ENCODE results near the gene RBM4B. TPM values are rescaled to one million over a fixed set of nuclear protein-coding genes. Genes with fewer than 3 reads are reported as not detected.

The RBM4B gene
- total and polyA plus RNA-seq, 8 donors = 11.3 to 61.4 (median 16.1) TPM; not detected in 1

- H3K27me3 ChIP-seq = peaks cover 0 to 17% (median 0%) of the 10 kb centered on the region in 3 donors
- no peaks in the 10 kb centered on the region for H3K9me3 ChIP-seq
- 66 to 76% (median 69%) methylated on average over 8 of the region's 8 CpGs for WGBS, 5 donors
- intact Hi-C loops (cut with DNase I; ENCODE audit: low total_unique reads) = no loop called here
- TF ChIP-seq POLR2AphosphoS5 (IDR thresholded peaks at IDR 0.05) (no peak), CTCF (IDR thresholded peaks at IDR 0.05) (no peak), EP300 (IDR thresholded peaks at IDR 0.05) (no peak), POLR2A (IDR thresholded peaks at IDR 0.05) (no peak)
- peak overlapping the region in 2 of 4 donors; percentile 30 to 41 for H3K4me3 ChIP-seq
- H3K4me1 ChIP-seq = peaks cover 5 to 32% (median 12%) of the 10 kb centered on the region in 4 donors
- peaks cover 0 to 9% (median 0%) of the 10 kb centered on the region in 4 donors for H3K36me3 ChIP-seq
- peak overlapping the region in 3 of 5 donors; percentile 2 to 56 (median 41) for H3K27ac ChIP-seq
- DNase-seq = no peak
These were observed 41.6 kb upstream of the RBM4B start for GRCh38 chr11:66719111-66719872.

- DNase-seq = peak; percentile 60 to 86
- peak overlapping the region; percentile 16 to 41 (median 29) for H3K4me3 ChIP-seq
- peak overlapping the region in 3 of 5 donors; percentile 2 to 56 (median 41) for H3K27ac ChIP-seq
- no peak for TF ChIP-seq POLR2AphosphoS5 (IDR thresholded peaks at IDR 0.05)
- TF ChIP-seq POLR2A (IDR thresholded peaks at IDR 0.05) = no peak
- TF ChIP-seq CTCF (IDR thresholded peaks at IDR 0.05) = peak in 4 of 7 experiments; percentile 14 to 54 (median 36)
- TF ChIP-seq EP300 (IDR thresholded peaks at IDR 0.05) = no peak
- intact Hi-C loops (cut with DNase I; ENCODE audit: low total_unique reads) = no loop called here
- WGBS, 5 donors = 28 to 57% (median 42%) methylated on average over 22 to 26 of the region's 26 CpGs
- peaks cover 0 to 15% (median 0%) of the 10 kb centered on the region in 4 donors for H3K36me3 ChIP-seq
- no peaks in the 10 kb centered on the region for H3K9me3 ChIP-seq
- peaks cover 0 to 13% (median 0%) of the 10 kb centered on the region in 3 donors for H3K27me3 ChIP-seq
- H3K4me1 ChIP-seq = peaks cover 5 to 27% (median 10%) of the 10 kb centered on the region in 4 donors
These were observed 40.8 kb upstream of the RBM4B start for GRCh38 chr11:66718320-66718971.

GRCh38 chr11:66717925-66718319 is 40.2 kb upstream of the RBM4B start:
- Histone ChIP-seq H3K27me3 (peaks cover 0 to 13% (median 0%) of the 10 kb centered on the region in 3 donors), H3K4me3 (peak overlapping the region; percentile 16 to 41 (median 29)), H3K4me1 (peaks cover 4 to 27% (median 10%) of the 10 kb centered on the region in 4 donors), H3K9me3 (no peaks in the 10 kb centered on the region), H3K36me3 (peaks cover 0 to 15% (median 0%) of the 10 kb centered on the region in 4 donors), H3K27ac (peak overlapping the region in 1 of 5 donors; percentile 56)
- 56 to 71% (median 61%) methylated on average over 12 to 14 of the region's 14 CpGs for WGBS, 5 donors
- intact Hi-C loops (cut with DNase I; ENCODE audit: low total_unique reads) = no loop called here
- no peak for TF ChIP-seq EP300 (IDR thresholded peaks at IDR 0.05)
- TF ChIP-seq CTCF (IDR thresholded peaks at IDR 0.05) = no peak
- TF ChIP-seq POLR2AphosphoS5 (IDR thresholded peaks at IDR 0.05) = no peak
- no peak for DNase-seq

GRCh38 chr11:66716996-66717395 is 39.3 kb upstream of the RBM4B start:
- Histone ChIP-seq H3K36me3 (peaks cover 0 to 15% (median 0%) of the 10 kb centered on the region in 4 donors), H3K4me1 (peaks cover 4 to 27% (median 10%) of the 10 kb centered on the region in 4 donors), H3K27ac (no peak overlapping the region), H3K9me3 (no peaks in the 10 kb centered on the region), H3K27me3 (peaks cover 0 to 13% (median 0%) of the 10 kb centered on the region in 3 donors), H3K4me3 (no peak overlapping the region)
- TF ChIP-seq POLR2AphosphoS5 (IDR thresholded peaks at IDR 0.05) (no peak), POLR2A (IDR thresholded peaks at IDR 0.05) (no peak), EP300 (IDR thresholded peaks at IDR 0.05) (no peak), CTCF (IDR thresholded peaks at IDR 0.05) (no peak)
- intact Hi-C loops (cut with DNase I; ENCODE audit: low total_unique reads) = no loop called here
- DNase-seq = no peak
- WGBS, 5 donors = 78 to 87% (median 79%) methylated on average over 3 of the region's 3 CpGs

All from stomach (tissue), 9 donors.